Measurements from ENCODE around the gene ZSCAN5B.

DNA sequence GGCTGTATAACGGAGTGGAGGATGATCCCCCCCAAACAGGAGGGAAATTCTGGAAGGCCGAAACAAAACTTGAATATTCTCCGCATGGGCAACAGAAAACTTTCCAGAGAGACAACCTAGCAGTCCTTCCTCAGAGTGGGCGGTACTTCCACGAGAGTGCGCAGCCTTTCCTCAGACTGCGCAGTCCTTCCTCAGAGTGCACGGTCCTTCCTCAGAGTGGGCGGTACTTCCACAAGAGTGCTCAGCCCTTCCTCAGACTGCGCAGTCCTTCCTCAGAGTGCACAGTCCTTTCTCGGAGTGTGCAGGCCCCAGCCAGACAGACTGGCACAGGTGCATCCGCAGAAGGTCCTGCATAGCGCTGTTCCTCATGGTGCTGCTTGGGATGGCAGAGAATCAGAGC is 34.5 kb downstream of the ZSCAN5B start:
- TF ChIP-seq, protein P1, sequence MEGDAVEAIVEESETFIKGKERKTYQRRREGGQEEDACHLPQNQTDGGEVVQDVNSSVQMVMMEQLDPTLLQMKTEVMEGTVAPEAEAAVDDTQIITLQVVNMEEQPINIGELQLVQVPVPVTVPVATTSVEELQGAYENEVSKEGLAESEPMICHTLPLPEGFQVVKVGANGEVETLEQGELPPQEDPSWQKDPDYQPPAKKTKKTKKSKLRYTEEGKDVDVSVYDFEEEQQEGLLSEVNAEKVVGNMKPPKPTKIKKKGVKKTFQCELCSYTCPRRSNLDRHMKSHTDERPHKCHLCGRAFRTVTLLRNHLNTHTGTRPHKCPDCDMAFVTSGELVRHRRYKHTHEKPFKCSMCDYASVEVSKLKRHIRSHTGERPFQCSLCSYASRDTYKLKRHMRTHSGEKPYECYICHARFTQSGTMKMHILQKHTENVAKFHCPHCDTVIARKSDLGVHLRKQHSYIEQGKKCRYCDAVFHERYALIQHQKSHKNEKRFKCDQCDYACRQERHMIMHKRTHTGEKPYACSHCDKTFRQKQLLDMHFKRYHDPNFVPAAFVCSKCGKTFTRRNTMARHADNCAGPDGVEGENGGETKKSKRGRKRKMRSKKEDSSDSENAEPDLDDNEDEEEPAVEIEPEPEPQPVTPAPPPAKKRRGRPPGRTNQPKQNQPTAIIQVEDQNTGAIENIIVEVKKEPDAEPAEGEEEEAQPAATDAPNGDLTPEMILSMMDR (IDR thresholded peaks at IDR 0.05), result no peak
- TF ChIP-seq POLR2A (IDR thresholded peaks at IDR 0.05), result no peak

All from right lobe of liver (tissue), 4 donors.